Measurements from ENCODE around the gene TRAPPC3. TPM values are rescaled to one million over a fixed set of nuclear protein-coding genes. Genes with fewer than 3 reads are reported as not detected.

The TRAPPC3 gene
- total and polyA plus RNA-seq, 8 donors: 45.5 to 71.4 (median 54.6) TPM

DNA sequence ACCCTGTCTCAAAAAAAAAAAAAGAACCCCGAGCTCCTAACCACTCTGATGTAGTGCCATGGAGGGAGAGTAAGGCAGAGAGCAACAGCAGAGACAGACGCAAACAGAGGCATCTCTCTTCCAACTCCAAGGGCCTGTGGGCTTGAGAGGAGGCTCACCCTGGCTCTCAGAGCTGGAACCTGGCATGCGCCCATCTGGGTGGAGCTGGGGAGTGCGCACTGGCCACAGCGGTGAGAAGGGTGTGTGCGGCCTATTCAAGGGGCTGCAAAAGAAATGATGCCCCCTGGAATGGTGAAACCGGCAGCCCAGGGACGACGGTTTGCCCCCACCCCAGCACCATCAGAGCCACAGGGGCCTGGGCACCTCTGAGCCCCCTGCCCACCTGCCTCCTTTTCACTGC, 41.9 kb downstream of the TRAPPC3 start:
- Histone ChIP-seq H3K27ac (no peak overlapping the region), H3K36me3 (no peaks in the 10 kb centered on the region), H3K4me3 (no peak overlapping the region), H3K9me3 (no peaks in the 10 kb centered on the region), H3K4me1 (peaks cover 0 to 8% of the 10 kb centered on the region in 2 donors), H3K27me3 (no peaks in the 10 kb centered on the region)
- intact Hi-C loops (cut with DNase I): no loop called here
- DNase-seq (no peak), ATAC-seq (peak; percentile 78)
- TF ChIP-seq, protein P1, sequence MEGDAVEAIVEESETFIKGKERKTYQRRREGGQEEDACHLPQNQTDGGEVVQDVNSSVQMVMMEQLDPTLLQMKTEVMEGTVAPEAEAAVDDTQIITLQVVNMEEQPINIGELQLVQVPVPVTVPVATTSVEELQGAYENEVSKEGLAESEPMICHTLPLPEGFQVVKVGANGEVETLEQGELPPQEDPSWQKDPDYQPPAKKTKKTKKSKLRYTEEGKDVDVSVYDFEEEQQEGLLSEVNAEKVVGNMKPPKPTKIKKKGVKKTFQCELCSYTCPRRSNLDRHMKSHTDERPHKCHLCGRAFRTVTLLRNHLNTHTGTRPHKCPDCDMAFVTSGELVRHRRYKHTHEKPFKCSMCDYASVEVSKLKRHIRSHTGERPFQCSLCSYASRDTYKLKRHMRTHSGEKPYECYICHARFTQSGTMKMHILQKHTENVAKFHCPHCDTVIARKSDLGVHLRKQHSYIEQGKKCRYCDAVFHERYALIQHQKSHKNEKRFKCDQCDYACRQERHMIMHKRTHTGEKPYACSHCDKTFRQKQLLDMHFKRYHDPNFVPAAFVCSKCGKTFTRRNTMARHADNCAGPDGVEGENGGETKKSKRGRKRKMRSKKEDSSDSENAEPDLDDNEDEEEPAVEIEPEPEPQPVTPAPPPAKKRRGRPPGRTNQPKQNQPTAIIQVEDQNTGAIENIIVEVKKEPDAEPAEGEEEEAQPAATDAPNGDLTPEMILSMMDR (IDR thresholded peaks at IDR 0.05): no peak

DNA sequence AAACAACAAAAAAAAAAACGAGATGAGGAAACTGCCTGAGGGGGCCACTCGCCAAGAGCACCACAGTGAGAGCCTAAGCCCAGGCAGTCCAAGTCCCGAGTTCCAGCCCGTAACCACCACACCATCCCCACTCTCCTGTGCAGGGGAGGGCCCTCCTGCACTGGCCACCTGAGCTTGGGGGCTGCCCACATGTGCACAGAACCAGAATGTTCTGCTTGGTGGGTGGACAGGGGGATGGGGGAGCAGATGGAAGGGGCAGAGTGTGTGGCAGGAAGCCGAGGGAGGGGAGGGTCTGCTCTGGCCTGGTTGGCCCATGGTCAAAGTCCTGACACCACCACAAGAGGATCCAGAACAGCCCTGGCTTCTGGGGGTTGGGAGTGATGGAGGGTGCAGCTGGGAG, 43.0 kb downstream of the TRAPPC3 start:
- Histone ChIP-seq H3K36me3 (no peaks in the 10 kb centered on the region), H3K4me1 (peaks cover 0 to 8% of the 10 kb centered on the region in 2 donors), H3K27ac (no peak overlapping the region), H3K9me3 (no peaks in the 10 kb centered on the region), H3K27me3 (no peaks in the 10 kb centered on the region), H3K4me3 (no peak overlapping the region)
- no peak for DNase-seq
- ATAC-seq: no peak
- TF ChIP-seq, protein P1 (IDR thresholded peaks at IDR 0.05): no peak
- intact Hi-C loops (cut with DNase I): no loop called here

DNA sequence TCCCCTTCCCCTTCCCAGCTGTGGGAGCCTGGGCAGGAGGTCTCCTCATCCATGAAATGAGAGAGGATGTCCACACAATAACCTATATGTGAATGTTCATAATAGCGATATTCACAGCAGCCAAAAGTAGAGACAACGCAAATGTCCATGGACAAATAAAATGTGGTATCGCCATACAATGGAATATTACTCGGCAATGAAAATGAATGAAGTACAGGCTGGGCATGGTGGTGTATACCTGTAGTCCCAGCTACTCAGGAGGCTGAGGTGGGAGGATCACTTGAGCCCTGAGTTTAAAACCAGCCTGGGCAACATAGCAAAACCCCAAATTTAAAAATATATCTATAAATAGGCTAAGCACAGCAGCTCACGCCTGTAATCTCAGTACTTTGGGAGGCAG, 47.7 kb downstream of the TRAPPC3 start:
- no peaks in the 10 kb centered on the region for H3K9me3 ChIP-seq
- intact Hi-C loops (cut with DNase I): loop anchor here in 1 of 2 donors (2.0 kb wide), 1 partner anchor 33 kb away; no protein-coding TSS in a partner anchor
- H3K27me3 ChIP-seq: no peaks in the 10 kb centered on the region
- DNase-seq (peak in 1 of 4 donors; percentile 10), ATAC-seq (no peak)
- no peak overlapping the region for H3K4me3 ChIP-seq
- H3K27ac ChIP-seq: no peak overlapping the region
- peaks cover 0 to 4% of the 10 kb centered on the region in 2 donors for H3K36me3 ChIP-seq
- TF ChIP-seq, protein P1 (IDR thresholded peaks at IDR 0.05): no peak
- H3K4me1 ChIP-seq: peaks cover 0 to 13% of the 10 kb centered on the region in 2 donors

DNA sequence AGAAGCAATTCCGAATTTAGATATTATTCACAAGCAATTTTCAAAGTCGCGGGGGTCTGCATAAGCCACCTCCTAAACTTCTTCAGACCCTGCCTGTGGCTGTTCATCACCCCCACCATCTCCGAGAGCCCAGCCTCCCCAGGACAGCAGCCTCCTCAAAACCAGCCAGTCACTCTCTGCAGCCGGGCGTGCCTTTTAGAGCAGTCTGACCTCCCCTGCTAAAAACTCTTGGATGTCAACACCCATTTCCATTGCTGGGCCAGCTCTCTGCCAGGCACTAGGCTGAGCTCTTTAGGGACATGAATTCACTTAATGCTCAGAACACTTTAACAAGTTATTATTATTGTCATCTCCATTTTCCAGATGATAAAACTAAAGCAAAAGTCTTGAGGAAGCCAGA, 48.9 kb downstream of the TRAPPC3 start:
- Histone ChIP-seq H3K27me3 (no peaks in the 10 kb centered on the region), H3K27ac (no peak overlapping the region), H3K36me3 (peaks cover 0 to 14% of the 10 kb centered on the region in 2 donors), H3K9me3 (no peaks in the 10 kb centered on the region), H3K4me3 (no peak overlapping the region), H3K4me1 (peaks cover 6 to 24% of the 10 kb centered on the region in 2 donors)
- ATAC-seq (no peak), DNase-seq (peak in 1 of 4 donors; percentile 48)
- intact Hi-C loops (cut with DNase I): loop anchor here in 1 of 2 donors (2.0 kb wide), 1 partner anchor 34 kb away; no protein-coding TSS in a partner anchor
- TF ChIP-seq, protein P1 (IDR thresholded peaks at IDR 0.05): no peak

DNA sequence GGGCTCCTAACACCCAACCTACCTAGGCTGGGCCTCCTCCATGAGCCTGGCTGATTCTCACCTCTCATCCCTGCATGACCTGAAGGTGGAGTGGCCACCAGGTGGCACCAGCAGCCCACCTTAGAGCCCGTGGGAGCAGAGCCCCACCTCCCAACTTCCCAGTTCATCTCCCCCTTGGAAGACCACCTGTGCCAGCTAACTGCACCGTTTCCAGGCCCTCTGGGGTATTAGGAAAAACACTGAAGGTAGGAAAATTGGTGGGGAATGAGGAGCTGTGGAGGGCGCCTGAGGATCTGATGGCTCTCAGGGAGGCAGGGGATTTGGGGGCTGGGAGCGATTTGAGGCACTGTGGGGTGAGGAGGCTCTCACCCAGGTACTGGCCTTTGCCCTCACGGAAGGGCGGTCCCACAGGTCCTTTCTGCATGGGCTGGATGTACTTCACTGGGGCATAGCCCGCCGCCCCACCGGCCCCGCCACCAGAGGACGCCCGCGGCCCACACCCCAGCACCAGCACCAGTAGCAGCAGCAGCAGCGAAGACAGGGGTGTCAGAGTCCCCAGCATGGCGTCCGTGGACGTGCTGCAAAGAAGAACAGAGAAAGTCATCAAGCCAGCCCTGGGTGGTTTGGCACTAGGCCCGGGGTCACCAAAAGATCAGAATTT, 49.5 kb downstream of the TRAPPC3 start:
- intact Hi-C loops (cut with DNase I): loop anchor here in 1 of 2 donors (2.0 kb wide), 1 partner anchor 35 kb away; no protein-coding TSS in a partner anchor
- H3K4me1 ChIP-seq: peaks cover 8 to 29% of the 10 kb centered on the region in 2 donors
- H3K27ac ChIP-seq: no peak overlapping the region
- no peaks in the 10 kb centered on the region for H3K27me3 ChIP-seq
- TF ChIP-seq, protein P1 (IDR thresholded peaks at IDR 0.05): peak; percentile 81 to 90
- H3K4me3 ChIP-seq: no peak overlapping the region
- no peaks in the 10 kb centered on the region for H3K9me3 ChIP-seq
- DNase-seq (peak; percentile 54 to 93 (median 78)), ATAC-seq (peak; percentile 87)
- H3K36me3 ChIP-seq: peaks cover 0 to 20% of the 10 kb centered on the region in 2 donors

All from left lung (tissue), 10 donors.